Right hindlimb (tissue), 1 donor: ENCODE data around the gene VDAC1.
"Not testable (repeated sequence)": the region's sequence is repeated elsewhere in the genome, so short reads cannot be mapped to it uniquely, and the experiment has no call there.

Experiments used
- DNase-seq: peaks from one replicate; pipeline ENCODE4 v3.0.0-alpha.2; 2018

The VDAC1 gene, protein sequence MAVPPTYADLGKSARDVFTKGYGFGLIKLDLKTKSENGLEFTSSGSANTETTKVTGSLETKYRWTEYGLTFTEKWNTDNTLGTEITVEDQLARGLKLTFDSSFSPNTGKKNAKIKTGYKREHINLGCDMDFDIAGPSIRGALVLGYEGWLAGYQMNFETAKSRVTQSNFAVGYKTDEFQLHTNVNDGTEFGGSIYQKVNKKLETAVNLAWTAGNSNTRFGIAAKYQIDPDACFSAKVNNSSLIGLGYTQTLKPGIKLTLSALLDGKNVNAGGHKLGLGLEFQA

DNA sequence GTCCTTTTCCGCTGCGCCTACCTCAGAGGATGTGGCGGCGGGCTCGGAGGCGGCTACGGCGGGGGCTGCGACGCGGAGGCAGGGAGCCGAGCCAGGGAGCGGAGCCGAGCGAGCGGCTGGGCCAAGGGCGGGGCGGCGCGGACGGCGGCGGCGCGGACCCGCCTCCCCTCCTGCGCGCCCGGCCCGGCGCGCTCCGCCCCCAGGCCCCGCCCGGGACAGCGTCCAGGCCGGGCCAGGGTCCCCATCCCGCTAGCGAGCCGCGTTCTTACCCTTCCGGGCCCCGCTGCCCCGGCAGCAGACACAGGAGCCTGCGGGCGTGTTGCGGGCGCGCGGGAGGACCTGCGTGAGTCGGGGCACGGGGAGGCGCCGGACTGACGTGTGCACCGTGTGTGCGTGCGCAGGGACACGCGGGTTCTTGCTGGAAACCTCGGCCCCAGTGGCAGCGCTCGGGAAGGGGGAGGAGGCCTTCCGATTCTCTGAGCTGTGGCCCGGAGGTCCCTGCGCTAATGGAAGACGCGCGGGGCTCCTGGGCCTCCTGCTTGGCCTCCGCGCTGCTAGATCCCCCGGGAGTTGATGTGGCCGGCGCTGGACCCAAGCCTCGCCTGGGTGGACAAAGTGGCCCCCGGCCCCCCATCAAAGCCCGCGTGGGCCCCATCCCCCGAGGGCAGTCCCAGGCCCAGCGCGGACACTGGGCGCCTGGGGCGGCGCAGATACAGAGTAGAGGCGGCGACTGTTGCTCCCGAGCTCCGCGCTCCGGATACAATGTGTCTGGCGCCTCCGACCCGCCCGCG lies at the start of gene VDAC1:
Gene VDAC1, minus strand, starts transcription at position 350 of the 791 bp plus-strand sequence. CDS start 11,963 bp downstream, outside the sequence.
- DNase-seq = peak; percentile 91

GRCh38 chr5:134053840-134054338 lies 49.1 kb upstream of the VDAC1 start:
- no peak for DNase-seq

DNA sequence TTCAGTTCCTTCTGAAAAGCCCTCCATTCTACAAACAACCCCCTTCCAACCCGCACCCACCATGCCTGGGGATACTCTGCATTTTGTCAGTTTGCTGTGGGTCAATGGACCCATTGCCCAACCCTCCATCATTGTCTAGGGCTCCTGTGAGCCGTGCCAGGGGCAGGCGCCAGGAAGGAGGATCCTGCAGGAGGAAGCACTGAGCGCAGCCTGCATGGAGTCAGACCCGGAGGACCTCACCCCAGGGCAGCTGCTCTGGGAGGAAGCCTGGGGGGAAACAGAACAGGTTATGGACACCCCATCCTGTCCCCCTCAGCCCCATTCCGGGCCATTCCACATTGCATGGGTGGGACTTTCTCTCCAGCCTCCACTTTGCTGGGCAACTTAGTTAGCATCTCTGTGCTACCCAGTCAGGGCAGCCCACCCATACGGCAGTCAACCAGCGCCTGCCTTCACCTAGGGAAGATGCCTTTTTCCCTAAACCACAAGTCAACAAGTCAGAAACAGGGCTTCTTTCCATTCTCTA lies 48.6 kb upstream of the VDAC1 start:
- DNase-seq = no peak

DNA sequence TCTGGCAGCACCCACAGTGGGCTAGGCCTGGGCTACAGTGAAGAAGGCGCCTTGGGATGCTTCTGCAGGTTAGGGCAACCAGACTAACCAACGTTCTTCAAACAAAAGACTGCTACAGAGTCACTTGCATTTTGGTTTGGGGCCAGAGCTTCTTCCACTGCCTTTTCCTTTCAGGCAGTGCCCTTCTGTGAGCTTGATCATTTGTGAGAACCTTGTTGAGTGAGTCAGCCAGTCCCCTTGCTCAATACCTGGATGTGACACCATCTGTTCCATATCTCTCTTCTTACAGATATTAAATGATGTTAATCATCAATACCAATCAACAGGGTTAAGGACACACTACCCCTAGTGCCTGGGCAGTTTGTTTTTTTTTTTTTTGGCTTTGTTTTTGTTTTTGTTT lies 46.5 kb upstream of the VDAC1 start:
- no peak for DNase-seq

- DNase-seq = no peak
Measured at GRCh38 chr5:134048864-134049263, 44.1 kb upstream of the VDAC1 start.

- no peak for DNase-seq
Measured at GRCh38 chr5:134047687-134048056, 42.9 kb upstream of the VDAC1 start.

- DNase-seq = no peak
Measured at GRCh38 chr5:134046801-134047686, 42.3 kb upstream of the VDAC1 start.

- no peak for DNase-seq
Measured at GRCh38 chr5:134046330-134046729, 41.6 kb upstream of the VDAC1 start.

- no peak for DNase-seq
Measured at GRCh38 chr5:134043793-134044792, 39.3 kb upstream of the VDAC1 start.

DNA sequence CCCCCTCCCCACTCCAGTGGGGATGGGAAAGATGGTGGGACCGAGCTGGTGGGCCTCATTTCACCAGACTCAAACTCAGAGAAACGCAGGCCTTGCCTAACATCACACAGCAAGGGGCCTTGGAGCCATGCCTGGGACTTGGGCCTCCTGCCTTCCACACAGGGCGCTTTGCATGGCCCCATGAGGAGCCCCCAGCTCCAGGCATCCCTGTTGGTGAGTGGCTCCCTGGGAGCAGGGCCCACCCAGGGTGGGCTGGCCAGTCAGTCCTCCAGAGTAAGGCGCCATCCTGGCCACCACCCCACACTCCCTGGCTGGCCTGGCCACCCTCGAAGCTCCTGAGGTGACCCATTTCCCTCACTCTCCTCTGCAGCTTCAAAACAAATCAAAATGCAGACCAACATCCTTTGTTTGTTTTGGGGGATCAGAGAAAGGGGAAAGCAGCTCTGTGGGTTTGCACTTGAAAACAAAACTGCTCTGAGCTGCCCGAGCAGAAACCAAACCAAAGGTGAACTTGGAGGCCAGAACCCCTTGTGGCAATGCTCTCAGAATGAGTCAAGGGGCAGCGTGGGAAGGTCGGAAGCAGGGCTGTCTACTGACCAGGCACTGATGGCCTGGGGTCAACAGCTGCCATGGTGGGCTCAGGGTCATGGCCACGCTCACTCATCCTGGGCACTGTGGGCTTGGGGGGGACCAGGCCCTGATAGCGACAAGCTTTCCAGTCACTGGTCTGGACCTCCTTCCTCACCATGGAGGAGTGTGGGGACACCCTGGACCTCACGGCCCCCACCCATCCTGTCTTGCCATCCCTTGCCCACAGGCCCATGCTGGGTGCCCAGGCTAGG lies 37.0 kb upstream of the VDAC1 start:
- DNase-seq = no peak

DNA sequence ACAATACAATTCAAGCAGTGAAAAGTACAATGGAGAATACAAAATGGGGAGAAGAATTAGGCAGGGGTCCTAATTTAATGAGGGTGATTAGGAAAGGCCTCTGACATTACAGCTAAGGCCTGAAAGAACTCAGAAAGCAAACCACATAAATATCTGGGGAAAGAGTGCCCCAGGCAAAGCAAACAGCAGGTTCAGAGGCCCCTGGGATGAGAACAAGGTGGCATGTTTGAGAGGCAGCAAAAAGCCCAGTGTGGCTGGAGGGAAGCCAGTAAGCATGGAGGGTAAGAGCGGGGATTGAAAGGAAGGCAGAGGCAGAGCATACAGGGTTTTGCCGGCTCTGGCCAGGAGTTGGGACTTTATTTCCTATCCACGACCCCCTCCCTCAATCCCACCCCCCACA lies 33.4 kb upstream of the VDAC1 start:
- DNase-seq = no peak

DNA sequence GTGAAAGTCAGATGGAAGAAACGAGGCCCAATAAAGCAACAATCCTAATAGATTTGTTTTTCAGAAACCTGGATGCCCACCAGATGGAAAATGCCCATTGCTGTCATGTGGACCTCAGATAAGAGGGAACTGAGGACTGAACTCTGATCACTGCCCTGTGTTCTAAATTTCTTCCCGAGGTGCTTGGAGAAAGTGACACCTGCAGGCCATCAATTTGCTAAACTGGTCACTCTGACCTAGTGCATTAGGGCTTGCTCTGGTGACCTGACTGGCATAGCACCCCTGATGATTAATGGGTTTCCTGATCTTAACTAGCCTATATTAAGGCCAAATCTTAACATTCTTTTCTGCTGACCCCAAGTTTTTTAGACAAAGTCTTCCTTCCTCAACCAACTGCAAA lies 32.4 kb upstream of the VDAC1 start:
- no peak for DNase-seq

GRCh38 chr5:134034326-134034725 lies 29.6 kb upstream of the VDAC1 start:
- no peak for DNase-seq

- DNase-seq = not testable (repeated sequence)
Measured at GRCh38 chr5:134030303-134030964, 25.7 kb upstream of the VDAC1 start.

- DNase-seq = no peak
Measured at GRCh38 chr5:134029156-134029555, 24.4 kb upstream of the VDAC1 start.

GRCh38 chr5:134028496-134028895 lies 23.7 kb upstream of the VDAC1 start:
- DNase-seq = no peak

- DNase-seq = no peak
Measured at GRCh38 chr5:134027288-134027615, 22.5 kb upstream of the VDAC1 start.

GRCh38 chr5:134026521-134027287 lies 21.9 kb upstream of the VDAC1 start:
- no peak for DNase-seq

GRCh38 chr5:134025786-134026185 lies 21.0 kb upstream of the VDAC1 start:
- no peak for DNase-seq
